Measurements from ENCODE around the gene GRK5. TPM values are rescaled to one million over a fixed set of nuclear protein-coding genes. Genes with fewer than 3 reads are reported as not detected.

The GRK5 gene
- total RNA-seq, 4 donors from 2014 or later, result 43.5 to 61.7 (median 48.9) TPM

DNA sequence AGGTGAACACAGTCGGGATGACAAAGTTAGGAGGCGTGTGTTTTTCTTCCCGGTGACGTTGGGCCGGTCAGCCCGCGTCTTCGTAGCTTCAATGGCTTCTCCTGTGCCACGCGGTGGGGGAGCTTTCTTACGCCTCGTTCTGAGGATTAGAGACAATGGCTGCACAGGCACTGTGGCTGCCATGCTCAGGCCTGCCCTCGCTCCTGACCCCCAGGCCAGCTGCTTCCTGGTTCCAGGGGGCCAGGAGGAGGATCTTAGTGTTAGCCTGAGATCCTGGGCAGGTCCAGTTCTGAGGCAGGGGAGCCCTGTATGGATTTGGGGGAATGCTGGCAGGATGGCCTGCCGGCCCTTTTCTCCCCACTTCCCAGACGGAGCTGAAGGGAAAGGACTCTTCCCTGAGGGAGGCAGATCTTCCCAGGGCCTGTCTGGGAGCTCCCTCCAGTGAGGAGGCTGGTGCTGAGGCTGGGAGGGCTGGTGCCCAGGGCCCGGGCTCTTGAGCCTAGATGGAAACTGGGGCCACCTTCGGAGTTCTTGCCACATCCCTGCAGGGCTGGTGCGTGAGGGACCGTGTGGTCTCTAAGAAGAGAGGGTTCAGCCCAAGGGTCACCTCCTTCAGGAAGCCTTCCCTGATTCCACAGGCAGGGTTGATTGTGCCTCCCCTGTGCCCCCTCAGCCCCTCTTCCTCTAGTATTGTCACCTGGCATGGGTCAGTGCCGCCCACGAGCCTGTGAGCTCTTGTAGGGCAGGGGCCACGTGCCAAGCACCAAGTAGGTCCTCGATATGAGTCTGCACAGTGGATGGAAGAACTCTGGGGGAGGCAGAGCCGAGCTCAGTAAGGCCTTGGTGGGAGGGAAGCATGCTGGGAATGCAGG, 101.4 kb downstream of the GRK5 start:
- Histone ChIP-seq H3K4me1 (peaks cover 0 to 65% (median 20%) of the 10 kb centered on the region in 4 donors), H3K27me3 (no peaks in the 10 kb centered on the region), H3K27ac (peak overlapping the region in 1 of 4 donors; percentile 18), H3K36me3 (no peaks in the 10 kb centered on the region), H3K9me3 (no peaks in the 10 kb centered on the region), H3K4me3 (no peak overlapping the region)
- WGBS, 2 donors, result 66 to 77% methylated on average over 8 to 24 of the region's 24 CpGs
- no peak for DNase-seq (ENCODE audit: low spot score in 2 of 2)
- TF ChIP-seq, protein P1, sequence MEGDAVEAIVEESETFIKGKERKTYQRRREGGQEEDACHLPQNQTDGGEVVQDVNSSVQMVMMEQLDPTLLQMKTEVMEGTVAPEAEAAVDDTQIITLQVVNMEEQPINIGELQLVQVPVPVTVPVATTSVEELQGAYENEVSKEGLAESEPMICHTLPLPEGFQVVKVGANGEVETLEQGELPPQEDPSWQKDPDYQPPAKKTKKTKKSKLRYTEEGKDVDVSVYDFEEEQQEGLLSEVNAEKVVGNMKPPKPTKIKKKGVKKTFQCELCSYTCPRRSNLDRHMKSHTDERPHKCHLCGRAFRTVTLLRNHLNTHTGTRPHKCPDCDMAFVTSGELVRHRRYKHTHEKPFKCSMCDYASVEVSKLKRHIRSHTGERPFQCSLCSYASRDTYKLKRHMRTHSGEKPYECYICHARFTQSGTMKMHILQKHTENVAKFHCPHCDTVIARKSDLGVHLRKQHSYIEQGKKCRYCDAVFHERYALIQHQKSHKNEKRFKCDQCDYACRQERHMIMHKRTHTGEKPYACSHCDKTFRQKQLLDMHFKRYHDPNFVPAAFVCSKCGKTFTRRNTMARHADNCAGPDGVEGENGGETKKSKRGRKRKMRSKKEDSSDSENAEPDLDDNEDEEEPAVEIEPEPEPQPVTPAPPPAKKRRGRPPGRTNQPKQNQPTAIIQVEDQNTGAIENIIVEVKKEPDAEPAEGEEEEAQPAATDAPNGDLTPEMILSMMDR (IDR thresholded peaks at IDR 0.05), result no peak
- TF ChIP-seq POLR2A (IDR thresholded peaks at IDR 0.05) (no peak), EP300 (IDR thresholded peaks at IDR 0.05) (no peak)

DNA sequence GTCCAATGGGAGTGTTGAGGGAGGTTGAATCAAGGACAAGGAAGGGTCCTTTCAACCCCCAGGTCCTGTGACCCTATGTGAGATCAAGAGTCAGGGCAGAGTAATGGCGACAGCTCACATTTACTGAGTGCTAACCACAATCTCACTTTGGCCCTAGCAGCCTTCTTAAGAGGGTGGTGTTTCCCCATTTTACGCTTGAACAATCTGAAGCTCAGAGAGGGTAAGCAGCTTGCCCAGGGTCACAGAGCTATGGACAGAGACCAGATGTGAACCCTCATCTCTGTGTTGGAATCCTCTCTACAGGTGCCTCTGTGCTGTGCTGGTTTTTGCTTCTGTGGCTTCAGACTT, 102.0 kb downstream of the GRK5 start:
- Histone ChIP-seq H3K4me3 (no peak overlapping the region), H3K36me3 (no peaks in the 10 kb centered on the region), H3K4me1 (peaks cover 0 to 69% (median 22%) of the 10 kb centered on the region in 4 donors), H3K27ac (no peak overlapping the region), H3K9me3 (no peaks in the 10 kb centered on the region), H3K27me3 (no peaks in the 10 kb centered on the region)
- TF ChIP-seq EP300 (IDR thresholded peaks at IDR 0.05) (no peak), POLR2A (IDR thresholded peaks at IDR 0.05) (no peak)
- TF ChIP-seq, protein P1 (IDR thresholded peaks at IDR 0.05), result no peak
- WGBS, 2 donors, result 65 to 82% methylated on average over 2 of the region's 2 CpGs
- DNase-seq (ENCODE audit: low spot score in 2 of 2), result no peak

DNA sequence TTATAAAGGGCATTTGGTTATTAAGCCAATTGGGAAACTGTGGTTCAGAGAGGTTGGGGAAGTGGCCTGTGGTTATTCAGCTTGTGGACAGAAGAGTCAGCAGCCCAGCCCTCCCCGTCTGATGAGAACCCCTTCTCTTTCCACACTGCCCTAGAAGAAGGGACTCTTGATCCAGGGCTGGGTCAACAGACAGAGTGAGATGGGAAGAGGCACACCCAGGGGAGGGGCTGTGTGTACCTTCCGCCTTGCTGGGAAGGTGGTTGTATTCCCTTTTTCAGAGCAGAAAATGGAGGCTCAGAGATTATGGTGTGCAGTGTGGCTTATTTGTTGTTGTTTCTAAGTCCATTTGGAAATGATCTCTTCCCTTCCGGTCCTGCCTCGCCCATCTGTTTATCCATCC, 103.4 kb downstream of the GRK5 start:
- Histone ChIP-seq H3K4me1 (peaks cover 0 to 74% (median 21%) of the 10 kb centered on the region in 4 donors), H3K27me3 (no peaks in the 10 kb centered on the region), H3K9me3 (no peaks in the 10 kb centered on the region), H3K4me3 (no peak overlapping the region), H3K27ac (peak overlapping the region in 1 of 4 donors; percentile 5), H3K36me3 (no peaks in the 10 kb centered on the region)
- WGBS, 2 donors, result 77 to 93% methylated on average over 4 of the region's 4 CpGs
- TF ChIP-seq, protein P1 (IDR thresholded peaks at IDR 0.05), result no peak
- TF ChIP-seq POLR2A (IDR thresholded peaks at IDR 0.05) (no peak), EP300 (IDR thresholded peaks at IDR 0.05) (no peak)
- DNase-seq (ENCODE audit: low spot score in 2 of 2), result no peak

DNA sequence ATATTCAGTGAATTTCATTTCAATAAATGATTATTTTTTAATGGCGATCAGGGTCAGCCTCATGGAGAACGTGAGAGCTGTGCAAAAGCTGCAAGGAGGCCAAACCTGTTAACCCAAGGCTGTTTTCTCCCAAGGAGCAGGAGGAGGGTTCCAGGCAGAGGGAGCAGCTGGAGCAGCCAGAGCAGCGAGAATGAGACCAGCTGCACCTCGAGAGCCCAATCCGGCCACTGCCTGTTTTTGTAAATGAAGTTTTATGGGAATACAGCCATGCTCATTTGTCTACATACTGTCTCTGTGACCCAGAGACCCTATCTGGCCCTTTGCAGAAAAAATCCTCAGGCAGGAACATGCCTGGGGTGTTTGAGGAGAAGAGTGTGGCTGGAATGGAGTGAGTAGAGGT, 104.9 kb downstream of the GRK5 start:
- Histone ChIP-seq H3K4me1 (peaks cover 0 to 78% (median 24%) of the 10 kb centered on the region in 4 donors), H3K4me3 (no peak overlapping the region), H3K27me3 (no peaks in the 10 kb centered on the region), H3K36me3 (no peaks in the 10 kb centered on the region), H3K27ac (peak overlapping the region in 1 of 4 donors; percentile 15), H3K9me3 (no peaks in the 10 kb centered on the region)
- DNase-seq (ENCODE audit: low spot score in 2 of 2), result no peak
- TF ChIP-seq EP300 (IDR thresholded peaks at IDR 0.05) (no peak), POLR2A (IDR thresholded peaks at IDR 0.05) (no peak)
- TF ChIP-seq, protein P1 (IDR thresholded peaks at IDR 0.05), result no peak
- WGBS, 2 donors, result 61 to 69% methylated on average over 5 of the region's 5 CpGs

DNA sequence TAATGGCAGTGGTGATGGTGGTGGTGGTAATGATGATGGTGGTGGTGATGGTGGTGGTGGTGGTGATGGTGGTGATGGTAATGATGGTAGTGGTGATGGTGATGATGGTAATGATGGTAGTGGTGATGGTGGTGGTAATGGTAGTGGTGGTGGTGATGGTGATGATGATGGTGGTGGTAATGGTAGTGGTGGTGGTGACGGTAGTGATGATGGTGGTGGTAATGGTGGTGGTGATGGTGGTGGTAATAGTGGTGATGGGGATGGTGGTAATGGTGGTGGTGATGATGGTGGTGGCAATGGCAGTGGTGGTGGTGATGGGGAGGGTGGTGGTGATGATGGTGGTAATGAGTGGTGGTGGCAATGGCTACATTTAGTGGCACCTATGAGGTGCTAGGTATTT, 105.7 kb downstream of the GRK5 start:
- TF ChIP-seq, protein P1 (IDR thresholded peaks at IDR 0.05), result no peak
- TF ChIP-seq EP300 (IDR thresholded peaks at IDR 0.05) (no peak), POLR2A (IDR thresholded peaks at IDR 0.05) (no peak)
- 0 to 2% methylated on average over 1 of the region's 1 CpG for WGBS, 2 donors
- no peak overlapping the region for H3K27ac ChIP-seq
- DNase-seq (ENCODE audit: low spot score in 2 of 2), result no peak
- no peaks in the 10 kb centered on the region for H3K9me3 ChIP-seq
- no peaks in the 10 kb centered on the region for H3K27me3 ChIP-seq
- H3K36me3 ChIP-seq, result no peaks in the 10 kb centered on the region
- no peak overlapping the region for H3K4me3 ChIP-seq
- peaks cover 0 to 80% (median 24%) of the 10 kb centered on the region in 4 donors for H3K4me1 ChIP-seq

Data from tibial nerve (tissue), 4 donors.